Right renal cortex interstitium (tissue), 3 donors: ENCODE measurements around the gene SLC1A1. TPM values are rescaled to one million over a fixed set of nuclear protein-coding genes. Genes with fewer than 3 reads are reported as not detected.

Experiments used
- DNase-seq, 3 donors: peaks; one replicate each; pipeline ENCODE4 v3.0.0-alpha.2; 2013; ENCODE audit warnings: low read depth in 3 of 3, low spot score in 2 of 3
- polyA plus RNA-seq, 3 donors: library from polyadenylated mRNA; unstranded; fragments of 120-200 nt; gene quantifications; one replicate each; pipeline ENCODE4 v1.2.1, GENCODE V29; 2013; ENCODE audit not compliant: insufficient read length in 3 of 3

SLC1A1 gene
- polyA plus RNA-seq: 10 to 100 TPM; 22.1 to 23.6 (median 22.2) TPM

- peak in 1 of 3 donors; percentile 32 for DNase-seq
These were observed at the start of gene SLC1A1 for GRCh38 chr9:4489919-4490704. Gene SLC1A1, plus strand, starts transcription at chr9:4490468. Its CDS starts 212 bp downstream, at chr9:4490680.

- no peak for DNase-seq
These were observed 47.5 kb upstream of the SLC1A1 start for GRCh38 chr9:4442806-4443205.

GRCh38 chr9:4443439-4443838, 46.8 kb upstream of the SLC1A1 start:
- DNase-seq: no peak

DNA sequence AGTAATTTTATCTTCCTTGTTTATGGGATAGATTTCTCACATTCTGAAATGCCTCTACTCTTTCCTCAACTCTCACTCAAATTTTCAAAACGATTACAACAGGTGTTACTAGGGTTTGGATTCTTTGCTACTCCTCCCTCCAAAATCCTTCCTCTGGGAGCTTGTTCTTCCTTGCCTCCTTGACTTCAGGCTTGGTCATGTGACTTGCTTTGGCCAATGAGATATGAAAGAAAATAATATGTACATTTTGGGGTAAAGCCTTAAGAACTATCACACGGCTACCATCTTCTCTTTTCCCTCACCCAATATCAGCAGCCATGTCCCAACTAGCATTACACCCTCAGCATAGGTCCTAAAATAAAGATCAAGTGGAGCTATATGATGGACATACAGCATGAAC, 28.8 kb upstream of the SLC1A1 start:
- no peak for DNase-seq

DNA sequence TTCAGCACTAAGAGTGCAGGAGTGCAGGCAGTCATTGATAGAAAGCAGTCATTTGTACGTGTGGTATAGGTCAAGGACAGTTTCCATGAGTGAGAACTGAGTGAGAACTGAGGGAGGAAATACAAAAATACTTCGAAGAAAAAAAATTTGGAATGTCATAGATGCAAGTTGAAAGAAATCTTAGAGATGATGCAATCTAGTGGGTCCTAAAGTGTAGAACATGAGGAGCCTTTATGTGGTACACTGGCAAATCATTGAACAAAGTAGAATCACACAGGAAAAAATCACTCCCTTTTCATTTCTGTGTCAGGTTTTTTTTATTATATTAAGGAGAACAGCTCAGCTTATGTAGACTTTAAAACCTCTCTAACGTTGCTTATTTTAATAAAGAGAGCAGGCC, 26.4 kb upstream of the SLC1A1 start:
- DNase-seq: no peak

- DNase-seq: no peak
These were observed 25.3 kb upstream of the SLC1A1 start for GRCh38 chr9:4464911-4465513.

DNA sequence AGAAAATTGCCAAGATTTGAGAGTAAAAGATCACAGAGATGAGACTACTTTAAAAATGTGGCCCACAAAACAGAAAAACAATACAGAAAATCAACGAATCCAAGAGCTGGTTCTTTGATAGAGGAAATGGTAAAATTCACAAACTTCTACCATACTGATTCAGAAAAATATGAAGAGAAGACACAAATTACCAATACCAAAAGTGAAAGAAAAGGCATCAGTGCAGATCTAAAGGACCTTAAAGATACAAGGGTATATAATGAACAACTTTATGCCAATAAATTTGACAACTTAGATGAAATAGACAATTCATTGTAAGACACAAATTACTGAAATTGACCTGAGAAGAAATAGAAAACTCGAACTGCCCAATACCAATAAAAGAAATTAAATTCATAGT, 24.4 kb upstream of the SLC1A1 start:
- DNase-seq: no peak

DNA sequence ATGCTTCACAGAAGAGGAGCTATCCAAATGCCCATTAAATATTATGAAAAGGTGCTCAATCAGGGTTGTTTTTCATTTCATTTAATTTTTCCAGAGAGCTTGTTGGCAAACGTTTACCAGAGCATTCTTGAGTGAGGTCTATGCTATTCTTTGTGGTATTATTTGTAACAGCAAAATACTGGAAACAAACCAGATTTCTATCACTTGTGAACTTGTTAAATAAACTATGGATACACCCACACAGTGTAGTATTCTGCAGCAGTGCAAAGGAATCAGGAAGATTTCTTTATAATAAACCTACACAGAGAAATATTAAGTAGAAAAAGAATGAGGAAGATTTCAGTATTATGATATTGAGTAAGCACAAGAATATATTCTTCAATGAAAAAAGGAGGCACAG, 15.0 kb upstream of the SLC1A1 start:
- no peak for DNase-seq

- no peak for DNase-seq
These were observed 4.1 kb upstream of the SLC1A1 start for GRCh38 chr9:4486176-4486575.

DNA sequence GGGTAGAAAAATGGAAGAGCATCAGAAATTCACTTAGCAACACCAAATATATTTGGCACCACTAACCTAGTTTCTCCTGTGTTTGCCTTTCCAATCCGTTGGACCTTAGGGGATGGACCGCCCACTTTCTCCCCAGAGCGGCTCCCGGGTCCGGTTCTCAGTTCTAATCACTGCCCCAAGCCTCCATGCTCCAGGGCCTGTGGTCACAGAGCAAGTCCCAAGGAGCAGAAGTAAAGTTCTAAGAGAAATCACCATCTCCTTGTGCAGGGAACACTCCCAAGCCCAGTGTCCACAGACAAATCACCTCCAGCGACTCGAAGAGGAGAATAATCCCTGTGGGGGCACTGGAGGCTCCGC, 728 bp upstream of the SLC1A1 start:
- no peak for DNase-seq

- no peak for DNase-seq
These were observed 697 bp downstream of the SLC1A1 start for GRCh38 chr9:4490705-4491625.

- no peak for DNase-seq
These were observed 1.3 kb downstream of the SLC1A1 start for GRCh38 chr9:4491626-4491975.

DNA sequence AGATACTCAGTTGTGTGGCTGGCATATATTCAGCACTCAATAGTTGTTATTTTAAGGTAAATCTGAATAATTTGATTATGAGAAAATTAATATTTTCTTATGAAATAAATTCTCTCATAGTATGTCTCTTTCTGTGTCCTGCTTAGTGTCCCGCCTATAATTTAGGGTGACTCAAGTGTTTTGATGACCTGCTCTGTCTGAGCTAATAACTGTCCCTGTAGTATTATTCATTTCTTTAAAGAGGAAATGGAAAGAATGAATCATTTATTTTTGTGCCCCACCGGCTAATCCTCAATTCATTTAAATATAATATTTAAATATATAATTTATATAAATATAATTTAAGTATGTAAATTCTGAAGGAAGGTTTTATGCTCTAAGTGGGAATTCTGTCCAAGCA, 4.1 kb downstream of the SLC1A1 start:
- no peak for DNase-seq

DNA sequence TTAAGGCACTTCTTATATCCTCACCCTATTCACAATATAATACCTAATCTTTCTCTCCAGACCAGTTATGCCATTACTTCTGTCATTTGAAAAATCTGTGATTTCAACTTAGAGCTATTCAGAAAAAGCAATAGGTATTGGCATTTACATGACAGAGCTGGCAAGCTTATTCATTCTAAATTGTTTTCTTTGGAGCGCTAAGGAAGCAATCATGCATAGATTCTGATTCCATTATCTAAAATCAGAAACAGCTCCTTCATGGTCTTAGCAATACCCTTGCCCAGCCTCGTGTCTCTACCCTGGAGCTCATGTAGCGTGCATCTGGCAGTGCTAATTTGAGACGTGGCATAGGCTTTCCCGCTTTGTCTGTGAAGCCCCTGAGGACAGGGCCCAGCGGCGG, 4.5 kb downstream of the SLC1A1 start:
- no peak for DNase-seq

GRCh38 chr9:4495537-4495936, 5.3 kb downstream of the SLC1A1 start:
- no peak for DNase-seq

DNA sequence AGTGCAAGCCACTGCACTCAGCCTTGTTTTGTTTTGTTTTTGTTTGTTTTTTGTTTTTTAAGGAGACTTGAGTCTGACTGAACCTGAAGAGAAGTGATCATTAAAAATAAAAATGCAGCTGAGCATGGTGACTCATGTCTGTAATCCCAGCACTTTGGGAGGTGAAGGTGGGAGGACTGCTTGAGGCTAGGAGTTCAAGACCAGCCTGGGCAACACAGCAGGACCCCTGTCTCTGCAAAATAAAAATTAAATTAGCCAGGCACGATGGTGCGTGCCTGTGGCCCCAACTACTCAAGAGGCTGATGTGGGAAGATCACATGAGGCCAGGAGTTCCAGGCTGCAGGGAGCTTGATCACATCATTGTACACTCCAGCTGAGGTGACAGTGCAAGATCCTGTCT, 6.2 kb downstream of the SLC1A1 start:
- DNase-seq: no peak

GRCh38 chr9:4497395-4497794, 7.1 kb downstream of the SLC1A1 start:
- DNase-seq: no peak

DNA sequence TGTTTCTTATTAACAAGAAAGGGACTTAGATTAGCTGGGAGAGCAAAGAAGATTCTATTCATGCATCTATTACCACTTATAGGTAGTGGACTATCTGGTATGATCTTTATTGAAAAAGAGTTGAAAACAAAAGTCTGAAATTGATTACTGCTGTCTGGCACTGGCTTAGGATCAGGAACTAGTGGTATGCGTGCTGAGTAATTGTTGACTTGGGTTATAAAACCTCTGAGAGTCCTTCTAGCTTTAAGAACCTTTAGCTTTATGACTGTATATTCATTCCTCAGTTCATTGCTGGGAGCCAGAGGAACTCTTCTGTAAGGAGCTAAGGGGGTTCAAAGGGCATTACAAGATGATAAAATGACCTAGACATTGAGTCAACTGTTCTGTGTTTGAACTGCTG, 7.6 kb downstream of the SLC1A1 start:
- no peak for DNase-seq

DNA sequence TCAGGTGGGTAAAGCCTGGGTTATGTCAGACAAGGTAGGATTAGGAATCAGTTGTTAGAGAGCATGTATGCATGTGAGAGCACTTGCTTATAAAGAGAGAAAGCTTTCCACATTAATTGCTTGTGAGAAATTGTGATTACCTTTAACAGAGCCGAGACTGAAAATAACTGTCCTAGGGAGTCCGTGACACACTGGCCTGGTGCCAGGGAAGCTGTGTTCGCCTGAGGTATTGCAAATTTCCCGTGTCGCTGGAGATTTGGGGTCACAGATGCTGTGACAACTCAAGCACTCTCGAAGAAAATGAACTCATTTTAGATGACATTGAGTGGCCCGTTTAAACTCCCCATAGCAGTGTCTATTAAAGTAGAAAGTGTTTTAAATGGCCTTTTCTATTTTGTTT, 9.6 kb downstream of the SLC1A1 start:
- no peak for DNase-seq

DNA sequence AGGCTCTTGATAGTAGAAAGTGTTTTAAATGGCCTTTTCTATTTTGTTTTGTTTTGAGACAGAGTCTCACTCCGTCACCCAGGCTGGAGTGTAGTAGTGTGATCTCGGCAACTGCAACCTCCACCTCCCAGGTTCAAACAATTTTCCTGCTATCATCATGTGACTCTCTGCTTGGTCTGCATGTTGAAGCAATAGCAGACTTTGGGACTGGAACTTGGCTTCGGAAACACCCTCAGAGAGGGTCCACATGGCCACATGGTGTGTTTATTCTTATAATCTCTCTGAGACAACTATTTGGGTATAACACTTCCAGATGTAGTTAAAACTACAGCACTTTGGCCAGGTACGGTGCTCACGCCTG, 10.9 kb downstream of the SLC1A1 start:
- DNase-seq: no peak

DNA sequence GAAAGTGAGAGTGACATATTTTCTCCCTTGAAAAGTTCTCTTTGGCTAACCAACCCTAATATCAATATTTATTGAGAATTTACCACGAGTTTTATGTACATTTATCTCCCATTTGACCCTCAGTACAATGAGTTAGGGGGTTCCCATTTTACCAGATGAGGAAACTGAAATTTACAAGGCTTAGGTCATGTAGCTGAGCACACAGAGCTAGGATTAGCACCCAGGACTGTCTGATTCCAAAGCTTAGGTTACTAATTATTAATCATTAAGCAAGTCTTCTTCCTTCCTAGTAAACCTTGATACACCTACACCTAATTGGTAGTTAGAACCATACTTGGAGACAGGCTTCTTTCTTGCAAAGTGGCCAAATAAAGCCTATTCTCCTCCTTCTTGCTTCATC, 12.2 kb downstream of the SLC1A1 start:
- no peak for DNase-seq

- DNase-seq: no peak
These were observed 12.8 kb downstream of the SLC1A1 start for GRCh38 chr9:4503103-4503502.
